ENCODE measurements around the gene LDAF1. TPM values are rescaled to one million over a fixed set of nuclear protein-coding genes. Genes with fewer than 3 reads are reported as not detected.

Gene LDAF1
- total and polyA plus RNA-seq, 4 donors, result 1.2 to 2.4 (median 1.7) TPM

DNA sequence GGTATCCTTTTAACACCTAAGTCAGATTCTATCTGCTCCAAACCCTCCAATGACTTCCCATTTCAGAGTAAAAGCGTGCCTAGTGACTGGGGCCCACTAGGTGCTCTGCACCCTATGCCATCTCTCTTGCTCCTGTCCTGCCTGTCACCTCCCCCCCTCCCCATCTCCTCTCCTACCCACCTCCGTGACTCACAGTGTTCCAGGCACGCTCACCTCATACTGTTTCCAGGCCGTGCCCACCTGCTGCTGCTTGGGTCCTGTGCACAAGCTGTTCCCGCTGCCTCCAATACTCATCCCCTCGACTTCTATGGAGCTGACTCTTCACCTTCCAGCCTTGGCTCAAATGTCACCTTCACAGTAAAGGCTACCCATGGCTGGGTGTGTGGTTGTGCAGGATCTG, 29.5 kb upstream of the LDAF1 start:
- Histone ChIP-seq H3K27ac (ENCODE audit: low read depth in 1 of 2, low read length in 2 of 2) (no peak overlapping the region), H3K9me3 (ENCODE audit: control insufficient read depth in 4 of 4, low read length in 3 of 4) (no peaks in the 10 kb centered on the region), H3K9ac (ENCODE audit: low read depth in 1 of 2, low read length in 2 of 2) (no peak overlapping the region), H3K4me1 (ENCODE audit: control insufficient read depth in 4 of 4, insufficient read depth in 4 of 4, low read length in 3 of 4) (no peaks in the 10 kb centered on the region), H3K27me3 (ENCODE audit: control insufficient read depth in 4 of 4, insufficient read depth in 4 of 4, low read length in 3 of 4) (no peaks in the 10 kb centered on the region), H3K4me3 (ENCODE audit: low read depth in 1 of 3, low read length in 3 of 3) (no peak overlapping the region), H3K36me3 (ENCODE audit: control insufficient read depth in 4 of 4, insufficient read depth in 3 of 4, low read depth in 1 of 4, low read length in 3 of 4) (no peaks in the 10 kb centered on the region)
- WGBS, result 93% methylated on average over 6 of the region's 6 CpGs
- no peak for DNase-seq (ENCODE audit: low spot score)
- TF ChIP-seq FOXA2 (IDR thresholded peaks at IDR 0.05) (no peak), SP1 (IDR thresholded peaks at IDR 0.05) (no peak), RAD21 (IDR thresholded peaks at IDR 0.05) (no peak), HNF4G (IDR thresholded peaks at IDR 0.05) (no peak), TAF1 (conservative IDR thresholded peaks at IDR 0.05) (no peak), YY1 (IDR thresholded peaks at IDR 0.05) (no peak), RXRA (IDR thresholded peaks at IDR 0.05) (no peak), JUND (IDR thresholded peaks at IDR 0.05) (no peak), FOXA1 (IDR thresholded peaks at IDR 0.05) (no peak)
- TF ChIP-seq, protein P1, sequence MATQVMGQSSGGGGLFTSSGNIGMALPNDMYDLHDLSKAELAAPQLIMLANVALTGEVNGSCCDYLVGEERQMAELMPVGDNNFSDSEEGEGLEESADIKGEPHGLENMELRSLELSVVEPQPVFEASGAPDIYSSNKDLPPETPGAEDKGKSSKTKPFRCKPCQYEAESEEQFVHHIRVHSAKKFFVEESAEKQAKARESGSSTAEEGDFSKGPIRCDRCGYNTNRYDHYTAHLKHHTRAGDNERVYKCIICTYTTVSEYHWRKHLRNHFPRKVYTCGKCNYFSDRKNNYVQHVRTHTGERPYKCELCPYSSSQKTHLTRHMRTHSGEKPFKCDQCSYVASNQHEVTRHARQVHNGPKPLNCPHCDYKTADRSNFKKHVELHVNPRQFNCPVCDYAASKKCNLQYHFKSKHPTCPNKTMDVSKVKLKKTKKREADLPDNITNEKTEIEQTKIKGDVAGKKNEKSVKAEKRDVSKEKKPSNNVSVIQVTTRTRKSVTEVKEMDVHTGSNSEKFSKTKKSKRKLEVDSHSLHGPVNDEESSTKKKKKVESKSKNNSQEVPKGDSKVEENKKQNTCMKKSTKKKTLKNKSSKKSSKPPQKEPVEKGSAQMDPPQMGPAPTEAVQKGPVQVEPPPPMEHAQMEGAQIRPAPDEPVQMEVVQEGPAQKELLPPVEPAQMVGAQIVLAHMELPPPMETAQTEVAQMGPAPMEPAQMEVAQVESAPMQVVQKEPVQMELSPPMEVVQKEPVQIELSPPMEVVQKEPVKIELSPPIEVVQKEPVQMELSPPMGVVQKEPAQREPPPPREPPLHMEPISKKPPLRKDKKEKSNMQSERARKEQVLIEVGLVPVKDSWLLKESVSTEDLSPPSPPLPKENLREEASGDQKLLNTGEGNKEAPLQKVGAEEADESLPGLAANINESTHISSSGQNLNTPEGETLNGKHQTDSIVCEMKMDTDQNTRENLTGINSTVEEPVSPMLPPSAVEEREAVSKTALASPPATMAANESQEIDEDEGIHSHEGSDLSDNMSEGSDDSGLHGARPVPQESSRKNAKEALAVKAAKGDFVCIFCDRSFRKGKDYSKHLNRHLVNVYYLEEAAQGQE (IDR thresholded peaks at IDR 0.05), result no peak
- TF ChIP-seq, protein P2, sequence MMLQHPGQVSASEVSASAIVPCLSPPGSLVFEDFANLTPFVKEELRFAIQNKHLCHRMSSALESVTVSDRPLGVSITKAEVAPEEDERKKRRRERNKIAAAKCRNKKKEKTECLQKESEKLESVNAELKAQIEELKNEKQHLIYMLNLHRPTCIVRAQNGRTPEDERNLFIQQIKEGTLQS (IDR thresholded peaks at IDR 0.05), result no peak
- TF ChIP-seq, protein P3, sequence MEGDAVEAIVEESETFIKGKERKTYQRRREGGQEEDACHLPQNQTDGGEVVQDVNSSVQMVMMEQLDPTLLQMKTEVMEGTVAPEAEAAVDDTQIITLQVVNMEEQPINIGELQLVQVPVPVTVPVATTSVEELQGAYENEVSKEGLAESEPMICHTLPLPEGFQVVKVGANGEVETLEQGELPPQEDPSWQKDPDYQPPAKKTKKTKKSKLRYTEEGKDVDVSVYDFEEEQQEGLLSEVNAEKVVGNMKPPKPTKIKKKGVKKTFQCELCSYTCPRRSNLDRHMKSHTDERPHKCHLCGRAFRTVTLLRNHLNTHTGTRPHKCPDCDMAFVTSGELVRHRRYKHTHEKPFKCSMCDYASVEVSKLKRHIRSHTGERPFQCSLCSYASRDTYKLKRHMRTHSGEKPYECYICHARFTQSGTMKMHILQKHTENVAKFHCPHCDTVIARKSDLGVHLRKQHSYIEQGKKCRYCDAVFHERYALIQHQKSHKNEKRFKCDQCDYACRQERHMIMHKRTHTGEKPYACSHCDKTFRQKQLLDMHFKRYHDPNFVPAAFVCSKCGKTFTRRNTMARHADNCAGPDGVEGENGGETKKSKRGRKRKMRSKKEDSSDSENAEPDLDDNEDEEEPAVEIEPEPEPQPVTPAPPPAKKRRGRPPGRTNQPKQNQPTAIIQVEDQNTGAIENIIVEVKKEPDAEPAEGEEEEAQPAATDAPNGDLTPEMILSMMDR (IDR thresholded peaks at IDR 0.05; ENCODE audit: low read depth, low read length, missing input control), result no peak
- TF ChIP-seq, protein P4, sequence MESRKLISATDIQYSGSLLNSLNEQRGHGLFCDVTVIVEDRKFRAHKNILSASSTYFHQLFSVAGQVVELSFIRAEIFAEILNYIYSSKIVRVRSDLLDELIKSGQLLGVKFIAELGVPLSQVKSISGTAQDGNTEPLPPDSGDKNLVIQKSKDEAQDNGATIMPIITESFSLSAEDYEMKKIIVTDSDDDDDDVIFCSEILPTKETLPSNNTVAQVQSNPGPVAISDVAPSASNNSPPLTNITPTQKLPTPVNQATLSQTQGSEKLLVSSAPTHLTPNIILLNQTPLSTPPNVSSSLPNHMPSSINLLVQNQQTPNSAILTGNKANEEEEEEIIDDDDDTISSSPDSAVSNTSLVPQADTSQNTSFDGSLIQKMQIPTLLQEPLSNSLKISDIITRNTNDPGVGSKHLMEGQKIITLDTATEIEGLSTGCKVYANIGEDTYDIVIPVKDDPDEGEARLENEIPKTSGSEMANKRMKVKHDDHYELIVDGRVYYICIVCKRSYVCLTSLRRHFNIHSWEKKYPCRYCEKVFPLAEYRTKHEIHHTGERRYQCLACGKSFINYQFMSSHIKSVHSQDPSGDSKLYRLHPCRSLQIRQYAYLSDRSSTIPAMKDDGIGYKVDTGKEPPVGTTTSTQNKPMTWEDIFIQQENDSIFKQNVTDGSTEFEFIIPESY (IDR thresholded peaks at IDR 0.05), result no peak
- TF ChIP-seq, protein P5, sequence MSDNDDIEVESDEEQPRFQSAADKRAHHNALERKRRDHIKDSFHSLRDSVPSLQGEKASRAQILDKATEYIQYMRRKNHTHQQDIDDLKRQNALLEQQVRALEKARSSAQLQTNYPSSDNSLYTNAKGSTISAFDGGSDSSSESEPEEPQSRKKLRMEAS (IDR thresholded peaks at IDR 0.05), result no peak

DNA sequence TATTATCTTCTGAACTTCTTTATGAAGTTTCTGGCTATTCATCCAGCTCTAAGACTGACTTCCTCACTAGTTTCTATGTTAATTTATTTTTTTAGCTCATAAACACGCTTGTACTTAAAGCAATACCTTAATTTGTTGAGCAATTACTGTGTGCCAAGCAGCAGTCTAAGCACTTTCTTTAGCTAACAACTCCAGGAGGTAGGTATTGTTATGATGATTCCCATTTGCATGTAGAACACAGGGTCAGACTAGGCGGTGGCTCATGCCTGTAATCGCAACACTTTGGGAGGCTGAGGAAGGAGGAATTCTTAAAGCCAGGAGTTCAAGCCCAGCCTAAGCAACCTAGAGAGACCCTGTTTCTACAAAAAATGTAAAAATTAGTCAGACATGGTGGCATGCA, 27.7 kb upstream of the LDAF1 start:
- WGBS, result 84% methylated on average over 3 of the region's 3 CpGs
- Histone ChIP-seq H3K9me3 (ENCODE audit: control insufficient read depth in 4 of 4, low read length in 3 of 4) (no peaks in the 10 kb centered on the region), H3K27ac (ENCODE audit: low read depth in 1 of 2, low read length in 2 of 2) (no peak overlapping the region), H3K4me1 (ENCODE audit: control insufficient read depth in 4 of 4, insufficient read depth in 4 of 4, low read length in 3 of 4) (no peaks in the 10 kb centered on the region), H3K9ac (ENCODE audit: low read depth in 1 of 2, low read length in 2 of 2) (no peak overlapping the region), H3K27me3 (ENCODE audit: control insufficient read depth in 4 of 4, insufficient read depth in 4 of 4, low read length in 3 of 4) (no peaks in the 10 kb centered on the region), H3K4me3 (ENCODE audit: low read depth in 1 of 3, low read length in 3 of 3) (no peak overlapping the region), H3K36me3 (ENCODE audit: control insufficient read depth in 4 of 4, insufficient read depth in 3 of 4, low read depth in 1 of 4, low read length in 3 of 4) (no peaks in the 10 kb centered on the region)
- no peak for DNase-seq (ENCODE audit: low spot score)
- TF ChIP-seq, protein P1 (IDR thresholded peaks at IDR 0.05), result no peak
- no peak for TF ChIP-seq SP1 (IDR thresholded peaks at IDR 0.05)
- no peak for TF ChIP-seq HNF4A (conservative IDR thresholded peaks at IDR 0.05)
- TF ChIP-seq, protein P3 (IDR thresholded peaks at IDR 0.05; ENCODE audit: low read depth, low read length, missing input control), result no peak
- no peak for TF ChIP-seq RXRA (IDR thresholded peaks at IDR 0.05)
- no peak for TF ChIP-seq JUND (IDR thresholded peaks at IDR 0.05)

All from liver (tissue), 9 donors.